Sciatic nerve (tissue), 2 donors: ENCODE results near the gene NUMA1. TPM values are rescaled to one million over a fixed set of nuclear protein-coding genes. Genes with fewer than 3 reads are reported as not detected.

Experiments used
- ATAC-seq: fragments of 200-7000 bp; cut with Tn5 transposase; one replicate; pipeline ENCODE4 v1.9.1; 2020; ENCODE audit warnings: mild to moderate bottlenecking, moderate library complexity
- DNase-seq: peaks from one replicate; pipeline ENCODE4 v3.0.0-alpha.2; 2020; ENCODE audit warnings: low spot score
- intact Hi-C: fragments of 100-400 bp; cut with DNase I; formaldehyde crosslinking; loops from one replicate; pipeline ENCODE4 v1.14.2; 2022
- total RNA-seq: library from RNA; stranded (reverse); fragmentation: NEBNext Ultra II Directional; extraction: Animal tissue kit (Norgen Biotek cat#: 25700); gene quantifications from one replicate; pipeline ENCODE4 v1.2.1, GENCODE V29; 2021
- donor health status: DM: no; HTN: no; CAD: no.
- donor health status: DM: no; HTN: no; CAD: no.

The NUMA1 gene
- total RNA-seq, 1 donor from 2014 or later = 241 TPM

GRCh38 chr11:72103754-72104167 is 23.4 kb upstream of the NUMA1 start:
- intact Hi-C loops = no loop called here
- no peak for ATAC-seq
- no peak for DNase-seq

GRCh38 chr11:72102946-72103753 is 22.8 kb upstream of the NUMA1 start, which contains the start of gene LAMTOR1:
LAMTOR1 (minus strand) TSS chr11:72103297; CDS start chr11:72103224, 73 bp downstream.
- intact Hi-C loops = no loop called here
- ATAC-seq = peak; percentile 99
- DNase-seq = peak; percentile 100

GRCh38 chr11:72102631-72102945 is 22.2 kb upstream of the NUMA1 start:
- ATAC-seq (no peak), DNase-seq (no peak)
- intact Hi-C loops = no loop called here

DNA sequence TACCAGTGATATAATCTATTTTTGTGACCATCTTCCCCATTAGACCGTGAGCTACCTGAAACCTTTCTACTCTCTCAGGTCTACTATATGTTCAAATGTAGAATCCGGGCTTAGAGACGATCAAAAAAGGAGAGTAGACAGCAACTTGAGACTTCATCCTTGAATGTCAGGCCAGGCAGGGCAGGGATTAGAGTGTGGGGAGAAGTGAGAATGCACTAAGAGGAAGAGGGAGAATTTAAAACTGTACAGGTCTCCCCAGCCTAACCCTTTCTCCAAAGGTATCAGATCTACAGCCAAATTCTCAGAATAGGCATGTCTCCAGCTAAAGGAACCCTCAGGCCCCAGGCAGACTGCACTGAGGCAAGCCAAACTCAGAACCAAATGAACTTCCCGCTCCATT is 21.8 kb upstream of the NUMA1 start:
- DNase-seq (no peak), ATAC-seq (no peak)
- intact Hi-C loops = no loop called here

GRCh38 chr11:72100462-72100861 is 20.1 kb upstream of the NUMA1 start:
- DNase-seq (no peak), ATAC-seq (no peak)
- intact Hi-C loops = no loop called here

DNA sequence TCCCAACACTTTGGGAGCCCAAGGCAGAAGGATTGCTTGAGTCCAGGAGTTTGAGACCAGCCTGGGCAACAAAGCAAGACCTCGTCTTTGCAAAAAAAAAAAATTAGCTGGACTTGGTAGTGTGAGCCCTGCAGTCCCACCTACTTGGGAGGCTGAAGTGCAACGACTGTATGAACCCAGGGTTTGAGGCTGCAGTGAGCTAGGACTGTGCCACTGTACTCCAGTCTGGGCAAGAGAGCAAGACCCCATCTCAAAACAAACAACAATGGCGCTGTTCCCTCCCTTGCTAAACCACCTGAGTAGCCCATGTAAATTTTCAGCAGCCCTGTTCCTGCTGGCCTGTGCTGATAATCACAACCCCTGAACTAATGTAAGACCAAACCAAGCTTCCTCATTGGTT is 19.7 kb upstream of the NUMA1 start:
- ATAC-seq (no peak), DNase-seq (no peak)
- intact Hi-C loops = no loop called here

- no peak for ATAC-seq
- intact Hi-C loops = loop anchor here (5.0 kb wide), 1 partner anchor 71 kb away; no protein-coding TSS in a partner anchor
- no peak for DNase-seq
These were observed 18.4 kb upstream of the NUMA1 start for GRCh38 chr11:72098741-72099140.

DNA sequence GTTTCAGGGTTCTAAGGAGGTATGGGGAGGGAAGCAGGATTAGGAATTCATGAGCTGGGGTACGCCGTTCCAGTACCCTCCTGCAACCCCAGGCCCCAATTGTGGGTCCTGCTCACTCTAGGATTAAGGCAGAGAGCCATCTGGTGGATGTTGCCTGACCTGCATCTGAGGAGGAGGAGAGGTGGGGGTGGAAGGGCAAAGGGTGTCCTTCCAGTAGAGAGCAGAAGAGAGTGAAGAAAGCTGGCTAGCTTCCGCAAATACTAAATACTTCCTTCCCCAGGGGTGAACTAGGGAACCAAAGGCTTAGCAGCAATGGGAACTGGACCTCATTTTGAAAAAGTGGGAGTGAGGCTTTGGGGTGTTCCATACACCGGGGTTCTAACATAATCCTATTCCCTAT is 10.9 kb upstream of the NUMA1 start:
- DNase-seq (peak; percentile 83), ATAC-seq (peak; percentile 94)
- intact Hi-C loops = no loop called here

GRCh38 chr11:72088076-72088808 is 7.9 kb upstream of the NUMA1 start:
- intact Hi-C loops = no loop called here
- DNase-seq (no peak), ATAC-seq (no peak)

DNA sequence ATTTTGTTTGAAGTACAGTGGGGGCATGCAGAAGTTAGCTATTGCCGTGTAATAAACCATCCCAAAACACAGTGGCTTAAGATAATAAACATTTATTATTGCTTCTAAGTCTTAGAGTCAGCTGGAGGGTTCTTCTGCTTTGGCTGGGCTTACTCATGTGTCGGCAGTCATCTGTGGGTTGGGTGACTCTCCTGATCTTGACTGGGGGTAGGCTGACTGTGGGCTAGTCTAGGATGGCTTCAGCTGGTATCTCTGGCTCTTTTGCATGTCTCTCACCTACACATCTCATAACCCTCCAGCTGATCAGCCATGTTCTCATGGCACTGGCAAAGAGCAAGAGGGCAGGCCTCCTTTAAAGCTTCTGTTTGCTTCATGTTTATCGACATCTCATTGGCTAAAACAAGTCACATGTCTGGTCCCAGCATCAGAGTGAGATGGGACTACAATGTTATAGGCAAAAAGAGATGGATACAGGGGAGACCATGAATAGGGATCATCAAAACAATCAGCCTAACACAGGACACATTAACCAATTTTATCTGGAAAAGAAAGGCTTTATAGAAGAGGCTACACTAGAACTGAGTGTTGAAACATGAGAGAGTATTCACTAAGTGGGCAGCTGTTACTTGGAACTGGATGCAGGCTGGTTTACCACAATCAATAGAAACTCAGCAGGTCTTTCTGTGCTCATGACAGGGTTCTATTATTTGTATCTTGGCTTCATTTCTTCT is 5.4 kb upstream of the NUMA1 start:
- intact Hi-C loops = no loop called here
- ATAC-seq = no peak
- no peak for DNase-seq

DNA sequence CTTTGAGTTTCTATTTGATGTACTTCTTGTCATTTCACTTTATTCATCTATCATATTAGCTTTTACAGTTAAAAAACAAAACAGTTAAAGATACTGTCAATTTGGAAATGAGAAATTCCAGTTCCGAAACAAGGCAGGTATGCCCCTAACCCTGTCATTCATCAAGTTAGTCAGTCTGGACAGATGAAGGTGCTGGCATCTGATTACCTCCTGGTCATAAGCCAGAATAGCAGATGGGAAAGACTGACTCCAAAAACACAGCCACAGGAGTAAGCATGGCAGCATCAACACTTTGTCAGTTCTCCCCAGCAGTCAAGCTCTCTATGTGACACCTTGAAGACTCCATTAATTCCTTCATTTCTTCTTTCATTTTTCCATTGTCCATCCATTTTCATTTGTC is 4.6 kb upstream of the NUMA1 start:
- DNase-seq (no peak), ATAC-seq (no peak)
- intact Hi-C loops = no loop called here

DNA sequence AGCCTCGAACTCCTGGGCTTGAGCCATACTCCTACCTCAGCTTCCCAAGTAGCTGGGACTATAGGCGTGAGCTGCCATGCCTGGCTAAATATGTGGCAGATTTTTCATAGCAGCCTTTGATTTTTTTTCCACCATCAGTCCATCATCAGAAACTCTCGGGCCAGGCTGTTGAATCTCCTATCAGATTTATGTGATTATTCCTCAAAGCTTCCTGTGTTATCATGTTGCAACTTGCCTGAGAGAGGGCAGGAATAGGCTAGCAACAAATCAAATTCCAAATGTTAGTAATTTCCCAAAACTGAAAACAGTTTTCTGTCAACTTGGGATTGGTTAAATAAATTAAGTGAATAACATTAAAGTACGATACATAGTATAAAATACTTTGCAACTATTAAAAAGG is 3.7 kb upstream of the NUMA1 start:
- intact Hi-C loops = no loop called here
- ATAC-seq (no peak), DNase-seq (no peak)

DNA sequence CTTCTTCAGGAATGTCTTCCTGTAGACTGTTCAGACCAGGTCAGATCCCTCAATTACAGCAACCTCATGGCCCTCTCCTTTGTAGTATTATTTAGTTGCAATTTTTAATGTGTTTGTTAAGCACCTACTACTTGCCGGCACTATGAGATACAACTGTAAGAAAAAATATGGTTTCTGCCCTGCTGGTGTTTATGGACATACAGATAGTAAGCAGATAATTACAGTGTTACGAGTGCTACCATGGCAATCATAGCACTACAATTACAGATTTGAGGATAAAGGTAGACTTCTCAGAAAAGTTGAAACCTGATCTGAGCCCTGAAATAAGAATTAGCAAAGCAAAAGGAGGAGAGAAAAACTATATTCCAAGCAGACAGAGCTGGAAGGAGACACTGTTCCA is 3.1 kb upstream of the NUMA1 start:
- DNase-seq (no peak), ATAC-seq (no peak)
- intact Hi-C loops = no loop called here

- intact Hi-C loops = no loop called here
These were observed 1.6 kb upstream of the NUMA1 start for GRCh38 chr11:72081821-72082453.

DNA sequence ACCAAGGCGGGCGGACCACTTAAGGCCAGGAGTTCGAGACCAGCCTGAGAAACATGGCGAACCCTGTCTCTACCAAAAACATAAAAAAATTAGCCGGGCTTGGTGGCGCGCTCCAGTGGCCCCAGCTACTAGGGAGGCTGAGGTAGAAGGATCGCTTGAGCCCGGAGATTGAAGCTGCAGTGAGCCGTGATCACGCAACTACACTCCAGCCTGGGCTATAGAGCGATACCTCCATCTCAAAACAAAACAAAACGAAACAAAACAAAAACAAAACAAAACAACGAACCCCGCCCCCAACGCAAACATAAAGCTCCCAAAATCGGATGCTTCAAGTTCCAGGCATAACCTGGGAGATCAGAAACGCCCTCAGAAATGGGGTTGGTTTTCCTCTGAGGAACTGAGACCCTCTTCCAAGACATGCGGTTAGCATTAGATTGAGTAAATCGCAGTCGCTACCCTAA is 872 bp upstream of the NUMA1 start:
- ATAC-seq = no peak
- intact Hi-C loops = no loop called here
- no peak for DNase-seq

More at GRCh38 chr11:72081821-72082453, 1.6 kb upstream of the NUMA1 start:
- DNase-seq = no peak
- no peak for ATAC-seq

- DNase-seq = no peak
- intact Hi-C loops = no loop called here
- ATAC-seq = peak; percentile 0
These were observed 470 bp downstream of the NUMA1 start for GRCh38 chr11:72079819-72080325.

DNA sequence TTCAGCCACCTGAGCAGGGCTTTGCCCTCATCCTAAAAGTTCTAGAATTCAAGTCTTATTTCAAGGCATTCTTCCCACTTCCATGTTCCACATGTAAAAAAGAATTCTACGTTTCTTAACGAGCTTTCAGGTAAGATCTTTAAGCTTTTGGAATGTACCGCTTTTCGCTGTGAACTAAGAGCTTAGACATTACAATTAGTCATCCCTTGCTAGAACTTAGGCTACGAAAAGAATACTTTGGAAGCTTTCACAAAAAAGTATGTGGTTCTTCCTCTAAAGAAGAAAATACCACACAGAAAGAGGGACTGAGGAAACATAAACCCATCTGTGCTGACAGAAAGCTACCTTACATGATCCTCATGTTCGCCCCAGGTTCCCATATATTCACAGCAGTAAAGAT is 1.9 kb downstream of the NUMA1 start:
- intact Hi-C loops = no loop called here
- ATAC-seq = no peak

GRCh38 chr11:72075756-72076155 is 4.6 kb downstream of the NUMA1 start:
- DNase-seq (no peak), ATAC-seq (no peak)
- intact Hi-C loops = no loop called here

More for the DNA sequence above, 1.9 kb downstream of the NUMA1 start:
- no peak for DNase-seq

GRCh38 chr11:72075109-72075508 is 5.2 kb downstream of the NUMA1 start:
- DNase-seq = no peak
- intact Hi-C loops = no loop called here
- ATAC-seq = no peak
